Esophagus (tissue), 2 donors: ENCODE measurements around the gene TOX2. TPM values are rescaled to one million over a fixed set of nuclear protein-coding genes. Genes with fewer than 3 reads are reported as not detected.

Experiments used
- H3K27ac ChIP-seq, 2 donors: one replicate each; pipeline ENCODE4 v1.5.1; 2013; ENCODE audit warnings: low read depth in 2 of 2, mild to moderate bottlenecking in 2 of 2, inconsistent platforms in 1 of 2, low read length in 1 of 2, moderate library complexity in 1 of 2
- H3K27me3 ChIP-seq, 2 donors: one replicate each; pipeline ENCODE4 v1.6.1; 2013; ENCODE audit warnings: low read length in 2 of 2, control low read depth in 1 of 2, mild to moderate bottlenecking in 1 of 2; ENCODE audit not compliant: insufficient read depth in 2 of 2, control insufficient read depth in 1 of 2
- H3K36me3 ChIP-seq, 2 donors: one replicate each; pipeline ENCODE4 v1.6.1; 2013; ENCODE audit warnings: low read length in 1 of 2; ENCODE audit not compliant: control insufficient read depth in 2 of 2, insufficient read depth in 2 of 2
- H3K4me1 ChIP-seq, 2 donors: one replicate each; pipeline ENCODE4 v1.6.1; 2013; ENCODE audit warnings: low read length in 1 of 2; ENCODE audit not compliant: control insufficient read depth in 2 of 2, insufficient read depth in 2 of 2
- H3K4me3 ChIP-seq, 2 donors: one replicate each; pipeline ENCODE4 v1.5.1; 2013; ENCODE audit warnings: low read length in 2 of 2, mild to moderate bottlenecking in 2 of 2, low read depth in 1 of 2, moderate library complexity in 1 of 2
- H3K9me3 ChIP-seq, 2 donors: one replicate each; pipeline ENCODE4 v1.6.1; 2013; ENCODE audit warnings: mild to moderate bottlenecking in 2 of 2, low read depth in 1 of 2, low read length in 1 of 2, moderate library complexity in 1 of 2; ENCODE audit not compliant: control insufficient read depth in 2 of 2, insufficient read depth in 1 of 2
- WGBS, 2 donors: extraction: QIAGEN DNeasy Blood & Tissue Kit; methylation state at CpG; one replicate each; pipeline ENCODE4 v1.1.7; 2013; 5-methylcytosine and 5-hydroxymethylcytosine counted together
- polyA plus RNA-seq, 2 donors: library from polyadenylated mRNA; stranded (reverse); fragments of 200-250 nt; gene quantifications; one replicate each; pipeline ENCODE4 v1.2.3, GENCODE V29; 2013
- donor health status: healthy with polysubstance abuse.
- donor health status: Bipolar disorder and iron deficiency.

Gene TOX2
- polyA plus RNA-seq, 2 donors, result 6.9 to 10.5 TPM

- H3K4me3 ChIP-seq, result no peak overlapping the region
- H3K27ac ChIP-seq, result no peak overlapping the region
- no peaks in the 10 kb centered on the region for H3K4me1 ChIP-seq
- no peaks in the 10 kb centered on the region for H3K36me3 ChIP-seq
- 85 to 90% methylated on average over 5 of the region's 5 CpGs for WGBS, 2 donors
- H3K27me3 ChIP-seq, result peaks cover 0 to 2% of the 10 kb centered on the region in 2 donors
- H3K9me3 ChIP-seq, result no peaks in the 10 kb centered on the region
These were observed 95.0 kb downstream of the TOX2 start for GRCh38 chr20:44009679-44009992.

GRCh38 chr20:44010162-44010704 lies 95.6 kb downstream of the TOX2 start:
- 61 to 73% methylated on average over 9 of the region's 9 CpGs for WGBS, 2 donors
- Histone ChIP-seq H3K4me1 (peaks cover 0 to 2% of the 10 kb centered on the region in 2 donors), H3K36me3 (no peaks in the 10 kb centered on the region), H3K4me3 (no peak overlapping the region), H3K9me3 (no peaks in the 10 kb centered on the region), H3K27me3 (peaks cover 0 to 2% of the 10 kb centered on the region in 2 donors), H3K27ac (no peak overlapping the region)

GRCh38 chr20:44011251-44011940 lies 96.7 kb downstream of the TOX2 start:
- Histone ChIP-seq H3K27me3 (peaks cover 0 to 2% of the 10 kb centered on the region in 2 donors), H3K36me3 (no peaks in the 10 kb centered on the region), H3K9me3 (no peaks in the 10 kb centered on the region), H3K27ac (no peak overlapping the region), H3K4me1 (peaks cover 0 to 2% of the 10 kb centered on the region in 2 donors), H3K4me3 (no peak overlapping the region)
- 77 to 80% methylated on average over 10 of the region's 10 CpGs for WGBS, 2 donors

- 92% methylated on average over 4 of the region's 4 CpGs for WGBS, 2 donors
- Histone ChIP-seq H3K9me3 (peaks cover 0 to 1% of the 10 kb centered on the region in 2 donors), H3K36me3 (no peaks in the 10 kb centered on the region), H3K27ac (no peak overlapping the region), H3K27me3 (peaks cover 0 to 2% of the 10 kb centered on the region in 2 donors), H3K4me1 (peaks cover 2 to 3% of the 10 kb centered on the region in 2 donors), H3K4me3 (no peak overlapping the region)
These were observed 98.0 kb downstream of the TOX2 start for GRCh38 chr20:44012466-44013226.

GRCh38 chr20:44014807-44015732 lies 100.4 kb downstream of the TOX2 start:
- Histone ChIP-seq H3K4me1 (peaks cover 2 to 5% of the 10 kb centered on the region in 2 donors), H3K36me3 (no peaks in the 10 kb centered on the region), H3K4me3 (no peak overlapping the region), H3K9me3 (peaks cover 0 to 1% of the 10 kb centered on the region in 2 donors), H3K27ac (peak overlapping the region in 1 of 2 donors; percentile 22), H3K27me3 (peaks cover 0 to 2% of the 10 kb centered on the region in 2 donors)
- WGBS, 2 donors, result 31 to 38% methylated on average over 17 of the region's 17 CpGs

- H3K4me3 ChIP-seq, result no peak overlapping the region
- H3K27me3 ChIP-seq, result peaks cover 0 to 2% of the 10 kb centered on the region in 2 donors
- H3K27ac ChIP-seq, result no peak overlapping the region
- peaks cover 0 to 1% of the 10 kb centered on the region in 2 donors for H3K9me3 ChIP-seq
- peaks cover 2 to 5% of the 10 kb centered on the region in 2 donors for H3K4me1 ChIP-seq
- H3K36me3 ChIP-seq, result peaks cover 0 to under 1% of the 10 kb centered on the region in 2 donors
- WGBS, 2 donors, result 54 to 64% methylated on average over 9 of the region's 9 CpGs
These were observed 101.1 kb downstream of the TOX2 start for GRCh38 chr20:44015733-44016103.

- peaks cover 0 to 2% of the 10 kb centered on the region in 2 donors for H3K27me3 ChIP-seq
- H3K4me1 ChIP-seq, result peaks cover 2 to 5% of the 10 kb centered on the region in 2 donors
- WGBS, 2 donors, result 77 to 79% methylated on average over 6 of the region's 6 CpGs
- no peak overlapping the region for H3K4me3 ChIP-seq
- H3K27ac ChIP-seq, result no peak overlapping the region
- peaks cover 0 to 1% of the 10 kb centered on the region in 2 donors for H3K9me3 ChIP-seq
- H3K36me3 ChIP-seq, result peaks cover 0 to 4% of the 10 kb centered on the region in 2 donors
These were observed 101.9 kb downstream of the TOX2 start for GRCh38 chr20:44016525-44016924.

- peaks cover 0 to 2% of the 10 kb centered on the region in 2 donors for H3K27me3 ChIP-seq
- H3K9me3 ChIP-seq, result peaks cover 0 to 1% of the 10 kb centered on the region in 2 donors
- H3K4me1 ChIP-seq, result peaks cover 2 to 5% of the 10 kb centered on the region in 2 donors
- peak overlapping the region in 1 of 2 donors; percentile 51 for H3K27ac ChIP-seq
- no peak overlapping the region for H3K4me3 ChIP-seq
- WGBS, 2 donors, result 82 to 84% methylated on average over 11 of the region's 11 CpGs
- peaks cover 0 to 4% of the 10 kb centered on the region in 2 donors for H3K36me3 ChIP-seq
These were observed 102.6 kb downstream of the TOX2 start for GRCh38 chr20:44017211-44017610.

GRCh38 chr20:44017905-44018258 lies 103.2 kb downstream of the TOX2 start:
- Histone ChIP-seq H3K27ac (peak overlapping the region in 1 of 2 donors; percentile 51), H3K9me3 (peaks cover 0 to 1% of the 10 kb centered on the region in 2 donors), H3K36me3 (peaks cover 0 to 4% of the 10 kb centered on the region in 2 donors), H3K4me3 (no peak overlapping the region), H3K27me3 (peaks cover 0 to 2% of the 10 kb centered on the region in 2 donors), H3K4me1 (peaks cover 2 to 5% of the 10 kb centered on the region in 2 donors)
- WGBS, 2 donors, result 60% methylated on average over 4 of the region's 4 CpGs
